Ishikawa (cell line): ENCODE results near the gene GNB1L.

Experiments used
- CEBPB ChIP-seq: IDR thresholded peaks from 2 replicates; pipeline ENCODE4 v1.6.1; 2012
- FOXM1 ChIP-seq: IDR thresholded peaks from 2 replicates; pipeline ENCODE4 v1.6.1; 2012; ENCODE audit warnings: low read depth, borderline replicate concordance
- YY1 ChIP-seq: IDR thresholded peaks from 2 replicates; pipeline ENCODE4 v1.6.1; 2012; ENCODE audit warnings: low read depth

- TF ChIP-seq YY1 (no peak), FOXM1 (no peak), CEBPB (no peak)
These were observed 29.7 kb upstream of the GNB1L start for GRCh38 chr22:19884161-19884953.
